Fibroblast of pulmonary artery (primary cell): ENCODE measurements around the gene C8B.

Experiments used
- DNase-seq: peaks from one replicate; pipeline ENCODE4 v3.0.0-alpha.2; 2010; ENCODE audit warnings: low read depth
- H3K4me3 ChIP-seq: replicated peaks from 2 replicates; pipeline ENCODE4 v1.5.1; 2011; ENCODE audit warnings: low read depth, mild to moderate bottlenecking, control low read depth, low read length, moderate library complexity
- CTCF ChIP-seq: IDR thresholded peaks from 2 replicates; pipeline ENCODE4 v1.5.1; 2011; ENCODE audit warnings: mild to moderate bottlenecking, control low read depth, low read length, inconsistent platforms; ENCODE audit errors: missing control alignments

Gene C8B

GRCh38 chr1:57003398-57004139 lies 37.8 kb upstream of the C8B start:
- TF ChIP-seq CTCF = no peak
- no peak for DNase-seq
- no peak overlapping the region for H3K4me3 ChIP-seq

GRCh38 chr1:56995414-56996100 lies 29.7 kb upstream of the C8B start:
- H3K4me3 ChIP-seq = no peak overlapping the region
- no peak for TF ChIP-seq CTCF
- DNase-seq = no peak

GRCh38 chr1:56993475-56993874 lies 27.7 kb upstream of the C8B start:
- no peak for TF ChIP-seq CTCF
- DNase-seq = no peak
- no peak overlapping the region for H3K4me3 ChIP-seq

GRCh38 chr1:56992318-56993125 lies 26.7 kb upstream of the C8B start:
- no peak overlapping the region for H3K4me3 ChIP-seq

DNA sequence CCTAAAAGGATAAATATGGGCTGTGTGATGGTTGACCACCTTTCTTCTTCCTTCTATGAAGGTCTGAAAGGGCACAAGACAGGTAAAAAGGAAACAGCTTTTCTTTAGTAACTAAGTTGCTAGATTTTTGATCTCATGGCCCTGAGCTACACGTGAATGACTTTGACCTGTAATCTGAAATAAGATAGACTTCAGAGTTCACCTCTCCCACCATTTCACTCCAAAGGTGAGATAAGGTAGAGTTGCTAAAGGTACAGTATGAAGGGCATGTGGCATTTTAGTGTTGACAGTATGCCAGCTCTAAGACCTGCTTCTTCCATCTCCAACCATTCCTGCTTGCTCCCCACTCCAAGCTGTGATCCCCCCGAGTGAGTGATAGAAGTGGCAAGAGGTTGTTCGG lies 25.8 kb upstream of the C8B start:
- TF ChIP-seq CTCF = no peak
- no peak overlapping the region for H3K4me3 ChIP-seq
- no peak for DNase-seq

More at GRCh38 chr1:56992318-56993125, 26.7 kb upstream of the C8B start:
- DNase-seq = no peak
- TF ChIP-seq CTCF = no peak

GRCh38 chr1:56986397-56986796 lies 20.6 kb upstream of the C8B start:
- no peak for TF ChIP-seq CTCF
- no peak overlapping the region for H3K4me3 ChIP-seq
- DNase-seq = no peak
